Tibial artery (tissue), 4 donors: ENCODE results near the gene PLIN4.

Experiments used
- DNase-seq, 2 donors: peaks; one replicate each; pipeline ENCODE4 v3.0.0-alpha.2; 2019
- H3K27ac ChIP-seq, 2 donors: fragments of 200-600 bp; sonication (generic) in 1 of 2; 1 replicate in 1 of 2; 2 replicates in 1 of 2; pipeline ENCODE4 v1.5.1; 2018 to 2019; ENCODE audit warnings: mild to moderate bottlenecking in 1 of 2
- H3K27me3 ChIP-seq, 2 donors: fragments of 200-600 bp; sonication (generic) in 1 of 2; one replicate each; pipeline versions ENCODE4 v1.5.1 to v1.6.0; 2016 to 2019
- H3K36me3 ChIP-seq, 3 donors: fragments of 200-600 bp; sonication (generic) in 2 of 3; one replicate each; pipeline ENCODE4 v1.5.1; 2016 to 2019; ENCODE audit warnings: mild to moderate bottlenecking in 2 of 3
- H3K4me1 ChIP-seq, 4 donors: fragments of 200-600 bp; sonication (generic) in 2 of 4; 1 replicate in 3 of 4; 2 replicates in 1 of 4; pipeline ENCODE4 v1.5.1; 2016 to 2019
- H3K4me3 ChIP-seq, 2 donors: fragments of 200-600 bp; sonication (generic) in 1 of 2; 1 replicate in 1 of 2; 2 replicates in 1 of 2; pipeline ENCODE4 v1.5.1; 2018 to 2019; ENCODE audit warnings: mild to moderate bottlenecking in 2 of 2
- H3K9me3 ChIP-seq, 3 donors: fragments of 200-600 bp; sonication (generic) in 1 of 3; one replicate each; pipeline ENCODE4 v1.5.1; 2016 to 2019
- intact Hi-C: fragments of 100-400 bp; cut with DNase I; formaldehyde crosslinking; loops from one replicate; pipeline ENCODE4 v1.15.0; 2023; ENCODE audit warnings: low total_unique reads
- TF ChIP-seq, protein P1 (sequence below), 2 experiments: fragments of 200-600 bp in 1 of 2; fragments of 450-650 bp in 1 of 2; IDR thresholded peaks; one replicate each; pipeline ENCODE4 v1.5.1; 2017 to 2019; ENCODE audit warnings: antibody characterized with exemption in 2 of 2, mild to moderate bottlenecking in 1 of 2, moderate library complexity in 1 of 2

Gene PLIN4

DNA sequence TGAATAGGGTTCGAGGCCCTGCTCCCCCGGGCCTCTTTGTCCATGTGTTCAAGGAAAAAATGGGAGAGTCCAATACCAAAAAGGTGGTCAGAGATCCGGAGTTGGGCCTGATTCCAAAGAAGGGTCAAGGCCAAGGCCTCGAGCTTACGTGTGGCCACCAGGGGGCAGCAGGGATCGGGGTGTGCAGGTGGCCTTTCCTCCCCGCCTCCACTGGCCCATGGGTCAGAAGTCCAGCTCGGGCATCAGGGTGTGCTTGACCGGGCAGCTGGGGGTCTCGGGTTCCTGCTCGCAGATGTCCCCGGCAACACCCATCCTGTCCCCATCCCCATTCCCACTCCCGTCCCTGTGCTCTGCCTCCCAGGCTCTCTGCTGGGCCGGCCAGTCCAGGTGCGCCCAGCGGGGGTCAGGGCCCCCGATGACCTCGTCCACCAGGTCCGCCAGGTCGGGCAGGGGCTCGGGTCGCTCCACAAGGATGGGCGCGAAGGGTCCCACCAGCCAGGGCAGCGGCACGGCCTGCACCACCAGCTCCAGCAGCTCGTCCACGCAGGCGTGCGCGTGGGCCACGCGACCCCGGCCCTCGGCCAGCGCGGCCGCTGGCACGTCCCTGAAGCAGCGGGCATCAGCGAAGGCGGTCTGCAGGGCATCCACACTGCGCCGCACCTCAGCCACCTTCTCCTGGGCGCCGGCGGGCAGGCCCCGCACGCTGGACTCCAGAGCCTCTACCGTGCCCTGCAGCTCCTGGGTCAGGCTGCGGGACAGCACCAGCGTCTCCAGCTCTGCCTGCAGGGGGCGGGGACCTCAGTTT lies 5.2 kb upstream of the PLIN4 start:
- intact Hi-C loops = loop anchor here (5.0 kb wide), 1 partner anchor 256 kb away; no protein-coding TSS in a partner anchor
- TF ChIP-seq, protein P1, sequence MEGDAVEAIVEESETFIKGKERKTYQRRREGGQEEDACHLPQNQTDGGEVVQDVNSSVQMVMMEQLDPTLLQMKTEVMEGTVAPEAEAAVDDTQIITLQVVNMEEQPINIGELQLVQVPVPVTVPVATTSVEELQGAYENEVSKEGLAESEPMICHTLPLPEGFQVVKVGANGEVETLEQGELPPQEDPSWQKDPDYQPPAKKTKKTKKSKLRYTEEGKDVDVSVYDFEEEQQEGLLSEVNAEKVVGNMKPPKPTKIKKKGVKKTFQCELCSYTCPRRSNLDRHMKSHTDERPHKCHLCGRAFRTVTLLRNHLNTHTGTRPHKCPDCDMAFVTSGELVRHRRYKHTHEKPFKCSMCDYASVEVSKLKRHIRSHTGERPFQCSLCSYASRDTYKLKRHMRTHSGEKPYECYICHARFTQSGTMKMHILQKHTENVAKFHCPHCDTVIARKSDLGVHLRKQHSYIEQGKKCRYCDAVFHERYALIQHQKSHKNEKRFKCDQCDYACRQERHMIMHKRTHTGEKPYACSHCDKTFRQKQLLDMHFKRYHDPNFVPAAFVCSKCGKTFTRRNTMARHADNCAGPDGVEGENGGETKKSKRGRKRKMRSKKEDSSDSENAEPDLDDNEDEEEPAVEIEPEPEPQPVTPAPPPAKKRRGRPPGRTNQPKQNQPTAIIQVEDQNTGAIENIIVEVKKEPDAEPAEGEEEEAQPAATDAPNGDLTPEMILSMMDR (IDR thresholded peaks at IDR 0.05) = peak; percentile 27 to 29
- Histone ChIP-seq H3K27ac (no peak overlapping the region), H3K4me3 (no peak overlapping the region), H3K4me1 (peaks cover 0 to 12% (median 3%) of the 10 kb centered on the region in 4 donors), H3K27me3 (peaks cover 0 to 41% of the 10 kb centered on the region in 2 donors), H3K9me3 (no peaks in the 10 kb centered on the region), H3K36me3 (no peaks in the 10 kb centered on the region)
- no peak for DNase-seq

DNA sequence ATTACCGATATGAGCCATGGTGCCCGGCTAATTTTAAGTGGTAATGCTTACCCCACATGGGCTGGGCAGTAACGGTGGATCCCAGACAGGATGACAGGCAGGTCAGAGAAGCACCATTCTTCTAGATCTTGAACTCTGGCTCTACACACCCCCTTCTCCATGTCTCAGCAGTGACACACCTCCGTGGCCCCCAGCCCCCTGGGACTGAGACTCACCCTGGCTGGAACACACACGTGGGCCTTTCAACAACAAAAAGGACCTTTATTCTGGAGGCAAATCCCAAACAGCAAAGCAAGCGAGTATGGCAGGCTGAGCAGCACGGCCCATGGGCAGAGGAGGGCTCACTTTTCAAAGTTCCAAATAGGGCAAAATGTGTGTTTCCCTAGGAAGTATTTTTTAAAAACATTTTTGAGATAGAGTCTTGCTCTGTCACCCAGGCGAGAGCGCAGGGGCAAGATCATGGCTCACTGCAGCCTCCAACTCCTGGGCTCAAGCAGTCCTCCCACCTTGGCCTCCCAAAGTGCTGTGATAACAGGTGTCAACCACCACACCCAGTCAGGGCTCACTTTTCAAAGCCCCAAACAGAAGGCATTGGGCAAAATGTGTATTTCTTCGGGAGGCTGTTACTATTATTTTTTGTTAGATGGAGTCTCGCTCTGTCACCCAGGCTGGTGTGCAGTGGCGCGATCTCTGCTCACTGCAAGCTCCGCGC lies 4.2 kb upstream of the PLIN4 start:
- intact Hi-C loops = loop anchor here (5.0 kb wide), 1 partner anchor 255 kb away; no protein-coding TSS in a partner anchor
- no peaks in the 10 kb centered on the region for H3K9me3 ChIP-seq
- H3K27me3 ChIP-seq = peaks cover 0 to 50% of the 10 kb centered on the region in 2 donors
- no peak overlapping the region for H3K4me3 ChIP-seq
- peaks cover 0 to 16% (median 10%) of the 10 kb centered on the region in 4 donors for H3K4me1 ChIP-seq
- no peaks in the 10 kb centered on the region for H3K36me3 ChIP-seq
- TF ChIP-seq, protein P1 (IDR thresholded peaks at IDR 0.05) = no peak
- no peak for DNase-seq
- H3K27ac ChIP-seq = no peak overlapping the region

DNA sequence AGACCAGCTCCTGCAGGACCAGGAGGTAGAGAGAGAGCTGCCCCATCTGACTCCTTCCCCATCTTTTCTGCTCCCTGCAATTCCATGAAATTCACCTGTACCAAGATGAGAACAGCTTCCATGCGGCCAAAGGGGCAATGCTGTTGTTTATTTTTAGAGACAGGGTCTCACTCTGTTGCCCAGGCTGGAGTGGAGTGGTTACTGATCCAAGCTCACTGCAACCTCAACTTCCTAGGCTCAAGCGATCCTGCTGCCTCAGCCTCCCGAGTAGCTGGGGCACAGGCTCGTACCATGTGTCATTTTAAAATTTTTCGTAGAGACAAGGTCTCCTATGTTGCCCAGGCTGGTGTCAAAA lies 3.6 kb upstream of the PLIN4 start:
- H3K9me3 ChIP-seq = no peaks in the 10 kb centered on the region
- H3K4me1 ChIP-seq = peaks cover 0 to 16% (median 10%) of the 10 kb centered on the region in 4 donors
- DNase-seq = no peak
- H3K27me3 ChIP-seq = peaks cover 0 to 56% of the 10 kb centered on the region in 2 donors
- H3K27ac ChIP-seq = no peak overlapping the region
- intact Hi-C loops = loop anchor here (5.0 kb wide), 1 partner anchor 255 kb away; no protein-coding TSS in a partner anchor
- H3K36me3 ChIP-seq = no peaks in the 10 kb centered on the region
- H3K4me3 ChIP-seq = no peak overlapping the region
- TF ChIP-seq, protein P1 (IDR thresholded peaks at IDR 0.05) = no peak

DNA sequence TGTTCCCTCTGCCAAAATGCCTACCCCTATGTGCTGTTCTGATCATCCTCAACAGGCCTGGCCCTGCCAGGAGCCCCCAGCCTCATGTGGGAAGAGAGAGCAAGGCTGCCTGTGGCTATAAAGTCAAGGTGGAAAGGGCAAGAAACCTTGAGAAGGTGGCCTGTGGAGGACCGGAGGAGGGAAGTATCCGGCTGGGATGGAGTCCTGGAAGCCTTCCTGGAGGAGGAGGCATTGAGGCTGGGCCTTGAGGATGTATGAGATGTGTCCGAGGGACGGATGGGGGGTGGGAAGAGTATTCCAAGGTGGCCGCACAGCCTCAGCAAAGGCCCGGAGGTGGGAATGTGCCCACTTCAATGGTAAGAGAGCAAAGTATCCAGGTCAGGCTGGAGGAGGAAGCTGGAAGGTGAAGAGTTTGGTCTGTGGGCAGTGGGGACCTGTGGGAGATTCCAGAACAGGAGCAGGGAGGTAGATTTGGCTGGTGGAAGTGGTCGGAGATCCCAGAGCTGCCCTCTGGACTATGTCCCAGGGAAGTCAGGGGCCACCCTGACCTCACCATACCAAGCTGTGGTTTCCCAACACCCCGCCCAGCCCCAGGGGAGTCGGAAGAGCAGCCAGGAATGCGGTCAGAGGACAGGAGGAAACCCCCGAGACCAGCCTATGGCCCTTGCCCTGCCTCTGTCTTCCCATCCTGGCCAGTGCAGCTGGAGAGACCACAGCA lies 3.0 kb upstream of the PLIN4 start:
- no peak for DNase-seq
- Histone ChIP-seq H3K27ac (no peak overlapping the region), H3K9me3 (no peaks in the 10 kb centered on the region), H3K36me3 (no peaks in the 10 kb centered on the region), H3K4me1 (peaks cover 0 to 16% (median 10%) of the 10 kb centered on the region in 4 donors), H3K4me3 (no peak overlapping the region), H3K27me3 (peaks cover 0 to 59% of the 10 kb centered on the region in 2 donors)
- TF ChIP-seq, protein P1 (IDR thresholded peaks at IDR 0.05) = no peak
- intact Hi-C loops = loop anchor here (5.0 kb wide), 1 partner anchor 254 kb away; no protein-coding TSS in a partner anchor

DNA sequence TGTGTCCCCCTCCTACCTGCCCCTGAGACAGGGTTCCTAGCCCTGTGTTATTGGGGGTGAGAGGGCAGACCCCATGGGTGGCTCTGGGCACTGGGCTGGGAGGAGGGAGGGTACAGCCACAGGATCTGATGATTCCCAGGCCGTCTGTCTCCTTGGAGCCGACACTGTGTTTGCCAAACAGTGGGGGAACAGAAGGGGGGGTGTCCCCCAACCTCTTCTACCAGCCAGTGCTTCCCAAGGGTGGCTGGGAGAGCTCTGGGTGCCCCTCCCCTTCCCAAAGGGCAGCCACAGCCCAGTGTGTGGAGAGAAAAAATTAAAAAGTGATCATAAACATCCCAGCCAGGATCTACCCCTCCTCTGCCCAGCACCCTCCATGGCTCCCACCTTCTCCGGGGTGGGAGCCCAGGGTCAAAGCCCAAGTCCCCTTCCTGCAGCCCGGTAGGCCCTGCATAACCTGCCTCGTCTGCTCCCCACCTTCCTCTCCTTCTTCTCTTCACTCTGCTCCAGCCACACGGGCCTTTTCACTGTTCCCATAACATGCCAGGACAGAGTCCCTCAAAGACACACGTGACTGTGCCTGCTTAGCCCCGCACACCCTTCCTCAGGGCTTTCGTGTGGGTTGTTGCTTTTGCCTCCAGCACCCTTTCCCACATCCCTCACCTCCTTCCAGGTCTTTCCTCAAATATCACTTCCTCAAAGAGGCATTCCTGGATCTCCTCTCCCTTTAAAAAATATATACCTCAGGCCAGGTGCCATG lies 1.4 kb upstream of the PLIN4 start:
- Histone ChIP-seq H3K4me1 (peaks cover 0 to 16% (median 10%) of the 10 kb centered on the region in 4 donors), H3K4me3 (no peak overlapping the region), H3K27ac (no peak overlapping the region), H3K27me3 (peaks cover 0 to 55% of the 10 kb centered on the region in 2 donors), H3K9me3 (no peaks in the 10 kb centered on the region), H3K36me3 (no peaks in the 10 kb centered on the region)
- intact Hi-C loops = loop anchor here (5.0 kb wide), 1 partner anchor 252 kb away; no protein-coding TSS in a partner anchor
- TF ChIP-seq, protein P1 (IDR thresholded peaks at IDR 0.05) = no peak
- DNase-seq = no peak
